OCI-LY1 (cell line): ENCODE results near the gene ZSCAN10.

Experiments used
- H2AFZ ChIP-seq: fragments of 200-600 bp; sonication (generic), shearing (Covaris generic); 2 replicates; pipeline ENCODE4 v1.6.0; 2014; ENCODE audit warnings: antibody characterized with exemption, mild to moderate bottlenecking, low read length
- H3F3A ChIP-seq: fragments of 200-600 bp; sonication (generic), shearing (Covaris generic); 2 replicates; pipeline ENCODE4 v1.6.0; 2014; ENCODE audit warnings: mild to moderate bottlenecking, antibody characterized with exemption, low read length, moderate library complexity; ENCODE audit not compliant: insufficient read depth
- H3K27ac ChIP-seq: fragments of 200-600 bp; sonication (generic); 2 replicates; pipeline ENCODE4 v1.5.1; 2014; ENCODE audit warnings: low read length, mixed run types, mild to moderate bottlenecking, low read depth; ENCODE audit not compliant: poor library complexity, severe bottlenecking
- H3K27me3 ChIP-seq: fragments of 200-600 bp; sonication (generic); 2 replicates; pipeline ENCODE4 v1.6.0; 2014; ENCODE audit warnings: antibody characterized with exemption, mild to moderate bottlenecking, low read length, moderate library complexity; ENCODE audit not compliant: insufficient read depth
- H3K36me3 ChIP-seq: fragments of 200-600 bp; sonication (generic); 2 replicates; pipeline ENCODE4 v1.6.1; 2014; ENCODE audit warnings: mild to moderate bottlenecking, antibody characterized with exemption, low read length, moderate library complexity, mixed read lengths; ENCODE audit not compliant: insufficient read depth
- H3K4me1 ChIP-seq: fragments of 200-600 bp; sonication (generic); 2 replicates; pipeline ENCODE4 v1.5.1; 2014; ENCODE audit warnings: mild to moderate bottlenecking, low read length, moderate library complexity; ENCODE audit not compliant: insufficient read depth, severe bottlenecking
- H3K4me2 ChIP-seq: fragments of 200-600 bp; sonication (generic), shearing (Covaris generic); 2 replicates; pipeline ENCODE4 v1.6.1; 2014; ENCODE audit warnings: low read length
- H3K4me3 ChIP-seq: fragments of 200-600 bp; sonication (generic); 2 replicates; pipeline ENCODE4 v1.5.1; 2014; ENCODE audit warnings: low read length, low read depth, mild to moderate bottlenecking, mixed read lengths; ENCODE audit not compliant: poor library complexity, severe bottlenecking
- H3K79me2 ChIP-seq: fragments of 200-600 bp; shearing (Covaris generic); 2 replicates; pipeline ENCODE4 v1.6.1; 2016; ENCODE audit warnings: mixed run types, low read length, mixed read lengths; ENCODE audit not compliant: insufficient read depth
- H3K9ac ChIP-seq: fragments of 200-600 bp; sonication (generic), shearing (Covaris generic); 2 replicates; pipeline ENCODE4 v1.6.1; 2014; ENCODE audit warnings: mild to moderate bottlenecking, low read length, mixed read lengths
- H3K9me2 ChIP-seq: fragments of 200-600 bp; sonication (generic), shearing (Covaris generic); 2 replicates; pipeline ENCODE4 v1.6.1; 2014; ENCODE audit warnings: low read depth, mild to moderate bottlenecking, low read length, mixed read lengths
- H3K9me3 ChIP-seq: fragments of 200-600 bp; shearing (Covaris generic); 2 replicates; pipeline ENCODE4 v1.6.1; 2014; ENCODE audit warnings: low read length, mixed read lengths
- H4K20me1 ChIP-seq: fragments of 200-600 bp; sonication (generic), shearing (Covaris generic); 2 replicates; pipeline ENCODE4 v1.6.0; 2016; ENCODE audit warnings: mild to moderate bottlenecking, low read length; ENCODE audit not compliant: insufficient read depth
- CTCF ChIP-seq: fragments of 200-600 bp; sonication (generic), shearing (Covaris generic); IDR thresholded peaks from 2 replicates; pipeline ENCODE4 v1.5.1; 2017; ENCODE audit warnings: mild to moderate bottlenecking, antibody characterized with exemption, low read length, moderate library complexity, mixed read lengths
- EZH2 ChIP-seq: fragments of 200-600 bp; sonication (generic), shearing (Covaris generic); IDR thresholded peaks from 2 replicates; pipeline ENCODE4 v1.8.0; 2017; ENCODE audit warnings: borderline replicate concordance, mixed run types, mild to moderate bottlenecking, antibody characterized with exemption, low read length, moderate library complexity, mixed read lengths

Gene ZSCAN10

GRCh38 chr16:3066440-3066748 is 32.7 kb downstream of the ZSCAN10 start:
- Histone ChIP-seq H2AFZ (no peak overlapping the region), H3K4me1 (no peaks in the 10 kb centered on the region), H3K27ac (no peak overlapping the region), H4K20me1 (no peaks in the 10 kb centered on the region), H3K27me3 (no peaks in the 10 kb centered on the region; the same call in 1 of the 2 replicates), H3K9me3 (no peaks in the 10 kb centered on the region), H3K4me3 (no peak overlapping the region), H3K79me2 (no peaks in the 10 kb centered on the region), H3K4me2 (no peak overlapping the region), H3K9ac (no peak overlapping the region), H3F3A (no peaks in the 10 kb centered on the region), H3K36me3 (no peaks in the 10 kb centered on the region; the same call in 1 of the 2 replicates), H3K9me2 (no peaks in the 10 kb centered on the region)
- TF ChIP-seq CTCF, result no peak
- no peak for TF ChIP-seq EZH2

GRCh38 chr16:3065742-3066439 is 33.2 kb downstream of the ZSCAN10 start:
- H4K20me1 ChIP-seq, result no peaks in the 10 kb centered on the region
- no peaks in the 10 kb centered on the region for H3K4me1 ChIP-seq
- H2AFZ ChIP-seq, result no peak overlapping the region
- H3K79me2 ChIP-seq, result no peaks in the 10 kb centered on the region
- TF ChIP-seq EZH2 (no peak), CTCF (no peak)
- H3K27ac ChIP-seq, result no peak overlapping the region
- H3K9ac ChIP-seq, result no peak overlapping the region
- no peak overlapping the region for H3K4me2 ChIP-seq
- H3K36me3 ChIP-seq, result no peaks in the 10 kb centered on the region; the same call in 1 of the 2 replicates
- no peak overlapping the region for H3K4me3 ChIP-seq
- H3K9me3 ChIP-seq, result no peaks in the 10 kb centered on the region
- no peaks in the 10 kb centered on the region; the same call in 1 of the 2 replicates for H3K27me3 ChIP-seq
- H3K9me2 ChIP-seq, result no peaks in the 10 kb centered on the region
- H3F3A ChIP-seq, result no peaks in the 10 kb centered on the region

- H3K4me2 ChIP-seq, result no peak within 1 kb of the TSS
- H2AFZ ChIP-seq, result no peak within 1 kb of the TSS
- no peak within 1 kb of the TSS for H3K4me3 ChIP-seq
These were observed 33.9 kb downstream of the ZSCAN10 start, which contains the start of gene IL32 for GRCh38 chr16:3065069-3065741. Gene IL32, plus strand, starts transcription at chr16:3065640. Its CDS starts 172 bp downstream, at chr16:3065812.

More at GRCh38 chr16:3065069-3065741, 33.9 kb downstream of the ZSCAN10 start, which contains the start of gene IL32:
- no peaks in the 10 kb centered on the region for H3K9me2 ChIP-seq
- no peaks in the 10 kb centered on the region for H3K79me2 ChIP-seq
- H3K27ac ChIP-seq, result no peak within 1 kb of the TSS
- H3K4me1 ChIP-seq, result no peaks in the 10 kb centered on the region
- no peaks in the 10 kb centered on the region; the same call in 1 of the 2 replicates for H3K36me3 ChIP-seq
- H3F3A ChIP-seq, result no peaks in the 10 kb centered on the region
- no peak within 1 kb of the TSS for H3K9ac ChIP-seq
- H4K20me1 ChIP-seq, result no peaks in the 10 kb centered on the region
- no peaks in the 10 kb centered on the region; the same call in 1 of the 2 replicates for H3K27me3 ChIP-seq
- no peak for TF ChIP-seq CTCF
- no peak for TF ChIP-seq EZH2
- no peaks in the 10 kb centered on the region for H3K9me3 ChIP-seq
